Measurements from ENCODE around the gene SLC4A5.

SLC4A5 gene

GRCh38 chr2:74343316-74343715, at the start of gene SLC4A5:
Gene SLC4A5 (minus strand): TSS chr2:74343416. CDS start chr2:74315023, 28,393 bp downstream.
- no peak for DNase-seq (ENCODE audit: low read depth, low spot score)

- DNase-seq (ENCODE audit: low read depth, low spot score): no peak
These were observed 49.2 kb upstream of the SLC4A5 start for GRCh38 chr2:74392449-74392743.

- DNase-seq (ENCODE audit: low read depth, low spot score): peak; percentile 50
These were observed 48.6 kb upstream of the SLC4A5 start for GRCh38 chr2:74391580-74392448.

- no peak for DNase-seq (ENCODE audit: low read depth, low spot score)
These were observed 48.0 kb upstream of the SLC4A5 start for GRCh38 chr2:74391209-74391579.

GRCh38 chr2:74390606-74391005, 47.4 kb upstream of the SLC4A5 start:
- DNase-seq (ENCODE audit: low read depth, low spot score): no peak

- no peak for DNase-seq (ENCODE audit: low read depth, low spot score)
These were observed 44.1 kb upstream of the SLC4A5 start for GRCh38 chr2:74387346-74387745.

GRCh38 chr2:74385396-74385795, 42.2 kb upstream of the SLC4A5 start:
- DNase-seq (ENCODE audit: low read depth, low spot score): no peak

- no peak for DNase-seq (ENCODE audit: low read depth, low spot score)
These were observed 40.8 kb upstream of the SLC4A5 start for GRCh38 chr2:74384051-74384450.

- no peak for DNase-seq (ENCODE audit: low read depth, low spot score)
These were observed 40.0 kb upstream of the SLC4A5 start for GRCh38 chr2:74383254-74383653.

GRCh38 chr2:74381751-74382150, 38.5 kb upstream of the SLC4A5 start:
- DNase-seq (ENCODE audit: low read depth, low spot score): no peak

GRCh38 chr2:74379851-74380789, 36.9 kb upstream of the SLC4A5 start, which contains the start of gene DCTN1:
Gene DCTN1 (minus strand): TSS chr2:74380311. CDS start chr2:74380037, 274 bp downstream.
- no peak for DNase-seq (ENCODE audit: low read depth, low spot score)

GRCh38 chr2:74378007-74378406, 34.8 kb upstream of the SLC4A5 start:
- DNase-seq (ENCODE audit: low read depth, low spot score): no peak

GRCh38 chr2:74375838-74376237, 32.6 kb upstream of the SLC4A5 start:
- DNase-seq (ENCODE audit: low read depth, low spot score): no peak

GRCh38 chr2:74374509-74375205, 31.4 kb upstream of the SLC4A5 start:
- peak; percentile 75 for DNase-seq (ENCODE audit: low read depth, low spot score)

GRCh38 chr2:74373985-74374384, 30.8 kb upstream of the SLC4A5 start:
- no peak for DNase-seq (ENCODE audit: low read depth, low spot score)

- DNase-seq (ENCODE audit: low read depth, low spot score): no peak
These were observed 30.0 kb upstream of the SLC4A5 start for GRCh38 chr2:74373221-74373676.

GRCh38 chr2:74372674-74373073, 29.5 kb upstream of the SLC4A5 start:
- DNase-seq (ENCODE audit: low read depth, low spot score): no peak

- DNase-seq (ENCODE audit: low read depth, low spot score): no peak
These were observed 28.2 kb upstream of the SLC4A5 start for GRCh38 chr2:74371421-74371820.

GRCh38 chr2:74369976-74370375, 26.8 kb upstream of the SLC4A5 start:
- no peak for DNase-seq (ENCODE audit: low read depth, low spot score)

- DNase-seq (ENCODE audit: low read depth, low spot score): no peak
These were observed 25.3 kb upstream of the SLC4A5 start for GRCh38 chr2:74368499-74368898.

- no peak for DNase-seq (ENCODE audit: low read depth, low spot score)
These were observed 24.6 kb upstream of the SLC4A5 start for GRCh38 chr2:74367789-74368188.

GRCh38 chr2:74366036-74366435, 22.8 kb upstream of the SLC4A5 start:
- DNase-seq (ENCODE audit: low read depth, low spot score): no peak
